ENCODE results near the gene PPDPF.

Gene PPDPF

GRCh38 chr20:63539092-63539430 is 18.5 kb downstream of the PPDPF start:
- no peak for DNase-seq

GRCh38 chr20:63539441-63540370 is 19.1 kb downstream of the PPDPF start:
- no peak for DNase-seq

- DNase-seq, result no peak
These were observed 20.0 kb downstream of the PPDPF start for GRCh38 chr20:63540417-63541186.

GRCh38 chr20:63541371-63541770 is 20.8 kb downstream of the PPDPF start:
- no peak for DNase-seq

- no peak for DNase-seq
These were observed 21.5 kb downstream of the PPDPF start for GRCh38 chr20:63542031-63542559.

GRCh38 chr20:63542696-63543095 is 22.1 kb downstream of the PPDPF start:
- DNase-seq, result no peak

- DNase-seq, result no peak
These were observed 22.6 kb downstream of the PPDPF start for GRCh38 chr20:63543131-63543530.

GRCh38 chr20:63543733-63544132 is 23.2 kb downstream of the PPDPF start:
- no peak for DNase-seq

- DNase-seq, result no peak
These were observed 23.8 kb downstream of the PPDPF start for GRCh38 chr20:63544241-63544957.

- DNase-seq, result no peak
These were observed 24.5 kb downstream of the PPDPF start for GRCh38 chr20:63544958-63545516.

- no peak for DNase-seq
These were observed 25.2 kb downstream of the PPDPF start for GRCh38 chr20:63545814-63546213.

- DNase-seq, result no peak
These were observed 25.8 kb downstream of the PPDPF start for GRCh38 chr20:63546256-63546955.

- no peak for DNase-seq
These were observed 26.6 kb downstream of the PPDPF start for GRCh38 chr20:63546956-63547724.

GRCh38 chr20:63547725-63548480 is 27.3 kb downstream of the PPDPF start, which contains the start of gene SRMS:
Gene SRMS (minus strand): TSS chr20:63547749. CDS start chr20:63547463, 286 bp downstream.
- no peak for DNase-seq

- no peak for DNase-seq
These were observed 28.0 kb downstream of the PPDPF start for GRCh38 chr20:63548542-63548941.

- DNase-seq, result no peak
These were observed 28.5 kb downstream of the PPDPF start for GRCh38 chr20:63549019-63549418.

- no peak for DNase-seq
These were observed 29.2 kb downstream of the PPDPF start for GRCh38 chr20:63549679-63550282.

- no peak for DNase-seq
These were observed 30.5 kb downstream of the PPDPF start for GRCh38 chr20:63551068-63551467.

GRCh38 chr20:63552481-63553249 is 32.1 kb downstream of the PPDPF start:
- DNase-seq, result no peak
